Measurements from ENCODE around the gene SPAST.
"Not testable (repeated sequence)": the region's sequence is repeated elsewhere in the genome, so short reads cannot be mapped to it uniquely, and the experiment has no call there.

Gene SPAST

DNA sequence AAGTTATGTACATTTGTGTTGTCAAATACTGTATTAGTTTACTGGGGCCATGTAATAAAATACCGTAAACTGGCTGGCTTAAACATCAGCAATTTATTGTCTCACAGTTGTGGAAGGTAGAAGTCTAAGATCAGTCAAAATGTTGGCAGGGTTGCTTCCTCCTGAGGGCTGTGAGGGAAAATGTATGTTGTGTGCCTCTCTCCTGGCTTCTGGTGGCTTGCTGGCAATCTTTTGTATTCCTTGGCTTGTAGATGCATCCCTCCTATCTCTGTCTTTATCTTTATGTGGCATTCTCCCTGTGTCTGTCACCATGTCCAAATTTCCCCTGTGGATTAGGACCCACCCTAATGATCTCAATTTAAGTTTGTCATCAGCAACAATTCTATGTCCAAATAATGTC is 65.3 kb downstream of the SPAST start:
- no peak for DNase-seq

DNA sequence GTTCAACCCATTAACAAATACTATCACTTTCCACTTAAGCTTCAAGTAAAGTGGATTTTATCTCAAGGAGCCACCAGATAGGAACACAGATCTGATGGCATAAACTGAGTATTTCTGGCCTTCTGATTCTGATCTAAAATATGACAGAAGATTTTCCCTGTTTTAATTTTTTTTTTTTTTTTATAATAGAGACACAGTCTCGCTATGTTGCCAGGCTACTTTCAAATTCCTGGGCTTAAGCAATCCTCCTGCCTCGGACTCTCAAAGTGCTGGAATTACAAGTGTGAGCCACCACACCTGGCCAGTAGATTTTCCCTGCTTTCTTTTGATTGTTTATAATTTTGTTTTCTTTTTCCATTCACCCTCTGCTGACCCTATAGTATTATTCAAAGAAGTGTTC is 65.7 kb downstream of the SPAST start:
- no peak for DNase-seq

DNA sequence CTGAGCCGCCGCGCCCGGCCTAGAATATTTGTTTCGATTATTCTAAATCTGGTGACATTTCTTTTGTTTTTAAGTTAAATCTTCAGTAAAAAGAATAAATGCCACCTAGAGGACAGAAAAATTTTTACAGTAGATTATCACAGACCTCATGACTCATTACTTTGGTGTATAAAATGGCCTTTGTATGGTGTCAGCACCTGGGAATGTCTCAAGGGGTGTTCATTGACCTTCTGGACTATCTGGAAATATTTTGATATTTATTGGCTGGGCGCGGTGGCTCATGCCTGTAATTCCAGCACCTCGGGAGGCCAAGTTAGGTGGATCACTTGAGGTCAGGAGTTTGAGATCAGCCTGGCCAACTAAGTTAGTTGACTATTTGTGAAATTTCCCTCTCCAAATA is 72.1 kb downstream of the SPAST start:
- DNase-seq, result no peak

DNA sequence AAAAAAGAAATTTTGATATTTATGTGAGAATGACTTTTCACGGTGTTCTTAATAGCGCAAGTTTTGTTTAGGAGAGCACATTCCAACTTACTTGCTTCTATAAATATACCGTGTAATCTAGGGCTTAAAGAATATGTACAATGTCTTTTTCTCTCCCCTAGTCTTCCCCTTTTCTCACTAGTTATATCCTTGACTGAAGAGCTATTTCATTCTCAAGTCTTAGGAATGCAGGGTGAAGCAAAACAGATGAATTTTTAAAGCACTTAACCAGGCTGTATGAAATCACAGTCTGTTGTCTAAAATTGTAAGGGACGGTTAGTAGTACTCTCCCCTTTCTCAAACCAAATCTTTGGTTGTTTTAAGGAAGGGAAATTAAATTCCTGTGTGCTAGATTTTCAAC is 72.7 kb downstream of the SPAST start:
- no peak for DNase-seq

DNA sequence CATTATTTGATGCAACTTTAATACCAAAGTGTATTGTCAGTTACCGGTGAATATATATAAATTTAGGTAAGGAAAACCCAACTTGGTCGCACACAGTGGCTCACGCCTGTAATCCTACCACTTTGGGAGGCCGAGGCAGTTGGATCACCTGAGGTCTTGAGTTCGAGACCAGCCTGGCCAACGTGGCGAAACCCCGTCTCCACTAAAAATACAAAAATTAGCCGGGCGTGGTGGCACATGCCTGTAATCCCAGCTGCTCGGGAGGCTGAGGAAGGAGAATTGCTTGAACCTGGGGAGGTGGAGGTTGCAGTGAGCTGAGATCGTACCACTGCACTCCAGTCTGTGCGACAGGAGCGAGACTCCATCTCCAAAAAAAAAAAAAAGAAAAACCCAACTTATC is 88.2 kb downstream of the SPAST start:
- DNase-seq, result not testable (repeated sequence)

DNA sequence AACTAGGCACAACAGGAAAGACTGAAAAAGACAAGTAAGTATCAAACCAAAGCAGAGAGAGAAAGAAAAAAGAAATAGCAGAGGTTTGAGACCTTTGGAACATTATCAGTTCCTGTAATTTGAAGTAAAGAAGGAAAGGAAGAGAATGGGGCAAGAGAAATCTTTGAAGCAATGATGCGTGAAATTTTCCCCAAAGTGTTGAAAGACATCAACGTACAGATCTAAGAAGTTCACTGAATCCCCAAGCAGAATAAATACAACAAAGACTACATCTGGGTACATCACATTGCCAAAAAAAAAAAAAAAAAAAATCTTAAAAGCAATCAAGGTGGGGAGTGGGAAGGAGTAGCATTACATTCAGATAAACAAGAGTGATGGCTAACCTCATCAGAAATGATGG is 96.3 kb downstream of the SPAST start:
- DNase-seq, result no peak

DNA sequence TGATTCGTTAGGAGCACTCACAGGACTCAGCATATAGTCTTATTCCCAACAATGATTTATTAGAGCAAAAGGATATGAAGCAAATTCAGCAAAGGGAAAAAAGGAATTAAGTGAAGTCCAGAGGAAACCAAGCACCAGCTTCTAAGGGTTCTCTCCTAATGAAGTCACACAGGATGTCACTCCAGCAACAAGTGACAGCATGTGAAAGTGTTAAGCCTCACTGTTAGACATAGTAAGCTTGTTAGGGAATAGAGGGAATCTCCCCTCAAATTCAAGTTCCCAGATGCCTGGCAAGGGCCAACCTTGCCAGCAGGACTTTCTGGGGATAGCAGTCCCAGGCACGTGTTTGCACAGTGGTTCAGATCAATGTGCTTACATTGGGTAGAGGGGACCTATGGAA is 97.9 kb downstream of the SPAST start:
- DNase-seq, result no peak

DNA sequence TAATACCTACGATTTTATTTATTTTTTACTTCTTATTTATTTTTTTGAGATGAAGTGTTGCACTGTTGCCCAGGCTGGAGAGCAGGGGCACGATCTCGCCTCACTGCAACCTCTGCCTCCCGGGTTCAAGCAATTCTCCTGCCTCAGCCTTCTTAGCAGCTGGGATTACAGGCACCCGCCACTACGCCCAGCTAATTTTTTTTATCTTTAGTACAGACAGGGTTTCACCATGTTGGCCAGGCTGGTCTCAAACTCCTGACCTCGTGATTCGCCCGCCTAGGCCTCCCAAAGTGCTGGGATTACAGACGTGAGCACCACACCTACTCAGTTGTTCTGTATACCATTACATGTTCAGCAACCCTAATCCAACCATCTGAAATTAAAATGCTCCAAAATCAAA is 100.9 kb downstream of the SPAST start:
- DNase-seq, result not testable (repeated sequence)

DNA sequence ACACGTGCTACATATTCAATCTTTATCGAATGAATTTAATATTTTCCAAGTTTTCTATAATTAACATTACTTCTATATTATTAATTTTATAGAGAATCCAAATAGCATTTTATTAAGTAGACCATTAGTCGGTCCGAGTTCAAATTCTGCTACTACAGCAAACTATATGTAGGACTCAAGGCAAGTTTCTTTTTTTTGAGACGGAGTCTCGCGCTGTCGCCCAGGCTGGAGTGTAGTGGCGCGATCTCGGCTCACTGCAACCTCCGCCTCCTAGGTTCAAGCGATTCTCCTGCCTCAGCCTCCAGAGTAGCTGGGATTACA is 101.6 kb downstream of the SPAST start:
- not testable (repeated sequence) for DNase-seq

DNA sequence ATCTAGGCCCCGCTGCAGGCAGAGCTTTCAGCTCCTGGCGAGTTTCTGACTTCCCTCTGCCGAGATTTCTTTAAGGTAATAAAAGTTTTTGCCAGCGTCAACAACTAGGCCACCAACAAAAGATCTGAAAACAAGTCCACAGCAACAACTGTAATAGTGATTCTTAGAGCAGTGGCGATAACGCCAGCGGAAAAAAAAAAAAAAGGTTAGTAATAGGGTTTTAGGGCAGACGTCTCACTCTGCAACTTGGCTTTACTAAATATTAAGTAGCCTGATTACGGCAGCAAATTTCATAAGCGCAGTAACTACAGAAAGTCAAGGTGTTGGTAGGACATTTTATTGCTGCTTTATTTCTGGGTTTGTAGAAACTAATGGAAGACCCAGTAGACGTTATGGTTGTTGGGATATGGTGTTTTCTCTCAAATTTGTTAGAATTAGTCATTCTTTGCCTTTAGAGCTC is 102.8 kb downstream of the SPAST start:
- no peak for DNase-seq

DNA sequence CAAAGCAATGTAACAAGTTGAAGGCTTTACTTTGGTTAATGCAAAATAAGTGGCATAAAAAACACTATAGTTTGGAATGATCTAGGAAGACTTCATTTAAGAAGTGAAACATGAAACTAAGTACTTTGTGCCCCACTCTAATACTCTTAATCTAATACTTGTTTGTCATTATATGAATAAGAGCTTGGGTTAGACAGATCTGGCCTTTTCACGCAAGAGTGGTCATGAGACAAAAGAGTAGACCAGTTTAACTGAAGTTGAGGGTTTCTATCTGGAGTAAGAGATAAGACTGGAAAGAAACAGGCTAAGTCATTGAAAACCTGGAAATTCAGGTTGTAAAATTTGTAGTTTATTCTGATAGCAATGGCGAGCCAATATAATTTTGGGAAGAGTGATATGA is 105.2 kb downstream of the SPAST start:
- DNase-seq, result no peak

DNA sequence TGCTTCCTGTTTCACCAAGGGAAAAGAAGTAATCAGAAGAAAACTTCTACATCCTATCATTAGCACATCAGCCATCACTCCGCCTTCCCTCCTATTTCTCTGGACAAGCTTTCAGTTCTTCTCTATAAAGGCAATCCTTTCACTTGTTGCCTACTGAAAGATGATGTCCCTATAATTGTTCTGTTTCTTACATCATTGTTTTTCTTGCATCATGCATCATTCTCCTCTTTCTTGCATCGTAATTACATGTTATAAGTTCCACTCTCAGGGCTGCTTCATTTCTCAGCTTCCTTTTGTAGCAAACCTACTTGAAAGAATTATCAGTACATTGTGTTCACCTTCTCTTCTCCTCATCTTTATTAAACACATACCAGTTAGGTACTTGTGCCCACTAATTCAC is 109.5 kb downstream of the SPAST start:
- no peak for DNase-seq

DNA sequence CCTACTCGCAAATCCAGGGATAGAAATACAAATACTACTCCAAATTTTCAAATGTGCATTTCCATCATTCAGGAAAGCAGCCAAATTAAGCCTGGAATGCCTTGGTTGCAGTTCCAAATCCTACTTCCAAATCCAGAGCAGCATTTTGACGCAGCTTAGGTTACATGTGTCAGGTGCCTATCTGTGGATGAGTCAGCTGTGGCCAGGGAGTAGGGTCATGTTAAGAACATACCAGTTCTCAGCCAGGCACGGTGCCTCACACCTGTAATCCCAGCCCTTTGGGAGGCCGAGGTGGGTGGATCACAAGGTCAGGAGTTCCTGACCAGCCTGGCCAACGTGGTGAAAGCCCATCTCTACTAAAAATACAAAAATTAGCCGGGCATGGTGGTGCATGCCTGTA is 119.3 kb downstream of the SPAST start:
- DNase-seq, result no peak

DNA sequence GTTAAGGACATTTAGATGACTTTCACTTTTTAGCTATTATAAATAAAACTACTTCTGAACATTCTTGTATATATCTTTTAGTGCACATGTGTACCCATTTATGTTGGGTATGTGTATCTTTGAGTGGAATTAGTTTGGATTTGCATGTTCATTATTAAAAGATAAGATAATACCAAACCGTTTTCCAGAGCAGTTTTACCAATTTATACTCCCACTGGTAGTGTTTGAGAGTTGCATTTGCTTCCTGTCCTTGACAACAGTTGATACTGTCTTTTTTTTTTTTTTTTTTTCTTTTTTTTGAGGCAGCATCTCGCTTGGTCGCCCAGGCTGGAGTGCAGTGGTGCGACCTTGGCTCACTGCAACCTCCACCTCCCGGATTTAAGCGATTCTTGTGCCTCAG is 125.7 kb downstream of the SPAST start:
- no peak for DNase-seq

DNA sequence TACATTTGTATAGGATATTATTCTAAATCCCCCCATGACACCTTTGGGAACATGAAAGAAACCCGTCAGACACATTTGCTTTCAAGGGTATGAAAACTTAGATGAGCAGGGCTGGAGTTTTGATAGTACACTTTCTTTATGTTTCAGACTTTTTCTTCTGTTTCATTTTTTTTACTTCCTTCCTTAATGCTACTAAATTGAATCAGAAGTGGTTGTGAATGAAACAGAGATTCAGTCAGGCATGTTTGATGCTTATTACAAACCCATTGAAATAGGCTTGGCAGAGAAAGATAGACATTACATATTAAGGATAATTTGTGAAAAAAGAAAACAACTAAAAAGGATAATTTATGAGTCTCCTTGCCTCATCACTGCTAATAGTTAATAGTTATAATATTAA is 129.1 kb downstream of the SPAST start:
- no peak for DNase-seq

DNA sequence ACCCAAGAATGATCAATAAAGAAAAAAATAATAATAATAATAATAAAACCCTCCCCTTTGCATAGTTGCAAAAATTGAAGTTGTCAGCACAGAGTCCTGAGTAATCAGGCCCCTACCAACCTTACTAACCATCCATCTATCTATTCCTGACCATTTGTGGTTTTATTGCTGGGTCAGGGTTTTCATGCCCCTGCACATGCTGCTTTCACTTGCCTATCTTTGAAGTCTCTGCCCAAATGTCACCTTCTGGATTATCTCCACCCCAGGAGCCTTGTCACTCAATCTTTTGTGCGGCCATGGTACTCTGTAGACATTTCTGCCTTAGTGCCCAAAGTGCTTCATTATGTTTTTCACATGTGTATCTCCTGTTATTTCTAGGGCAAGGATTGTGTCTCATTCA is 137.5 kb downstream of the SPAST start:
- DNase-seq, result no peak

DNA sequence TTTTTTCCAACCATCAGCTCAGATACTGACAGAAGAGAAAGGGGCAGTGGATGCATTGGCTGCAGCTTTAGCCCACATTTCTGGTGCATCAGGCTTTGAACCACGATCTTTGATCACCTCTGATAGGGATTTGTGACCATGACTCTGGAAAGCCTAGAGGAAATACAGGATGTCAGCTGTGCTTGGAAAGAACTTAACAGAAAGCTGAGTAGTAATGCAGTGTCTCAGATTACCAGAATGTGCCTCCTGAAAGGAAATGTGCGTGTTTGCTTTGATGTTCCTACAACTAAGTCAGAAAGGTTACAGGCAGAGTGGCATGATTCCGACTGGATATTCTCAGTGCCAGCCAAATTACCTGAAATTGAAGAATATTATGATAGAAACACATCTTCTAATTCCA is 140.1 kb downstream of the SPAST start:
- DNase-seq, result not testable (repeated sequence)
